Spinal cord (tissue), 10 donors: ENCODE results near the gene TMSB15B. TPM values are rescaled to one million over a fixed set of nuclear protein-coding genes. Genes with fewer than 3 reads are reported as not detected.
"Not testable (repeated sequence)": the region's sequence is repeated elsewhere in the genome, so short reads cannot be mapped to it uniquely, and the experiment has no call there.

Experiments
- DNase-seq, 6 donors: peaks; one replicate each; pipeline versions ENCODE4 v3.0.0 to v3.0.0-alpha.2; 2013 to 2015; ENCODE audit warnings: low spot score in 6 of 6, low read depth in 4 of 6
- H3K27ac ChIP-seq: one replicate; pipeline ENCODE4 v1.5.1; 2013; ENCODE audit warnings: low read depth, low read length, control low read depth
- H3K27me3 ChIP-seq: one replicate; pipeline ENCODE4 v1.6.1; 2013; ENCODE audit warnings: low read length; ENCODE audit not compliant: control insufficient read depth, insufficient read depth
- H3K36me3 ChIP-seq: one replicate; pipeline ENCODE4 v1.6.1; 2013; ENCODE audit warnings: low read length; ENCODE audit not compliant: control insufficient read depth, insufficient read depth
- H3K4me1 ChIP-seq: one replicate; pipeline ENCODE4 v1.6.1; 2013; ENCODE audit warnings: low read length; ENCODE audit not compliant: control insufficient read depth, insufficient read depth
- H3K4me3 ChIP-seq: one replicate; pipeline ENCODE4 v1.5.1; 2013; ENCODE audit warnings: low read depth, low read length, control low read depth
- H3K9me3 ChIP-seq: one replicate; pipeline ENCODE4 v1.6.1; 2013; ENCODE audit warnings: low read length; ENCODE audit not compliant: control insufficient read depth, insufficient read depth
- WGBS: methylation state at CpG from one replicate; pipeline ENCODE4 v1.1.5; 2013; ENCODE audit warnings: missing lambda C conversion rate; ENCODE audit not compliant: insufficient coverage; 5-methylcytosine and 5-hydroxymethylcytosine counted together
- long read RNA-seq, 4 donors: transcript quantifications; one replicate each; lab custom pipeline, GENCODE V29; 2026
- polyA plus RNA-seq, 2 donors: library from polyadenylated mRNA; unstranded; fragments of 120-200 nt; gene quantifications; one replicate each; pipeline ENCODE4 v1.2.1, GENCODE V29; 2013; ENCODE audit not compliant: insufficient read length in 2 of 2
- total RNA-seq, 2 donors: library from RNA; depleted of rRNA in 1 of 2; stranded (reverse); fragments of 120-200 nt in 1 of 2; fragments of >200 nt in 1 of 2; gene quantifications; one replicate each; pipeline versions ENCODE4 v1.2.3 to v1.2.4, GENCODE V29; 2013 to 2014
- donor health status: healthy.

The TMSB15B gene
- total RNA-seq = 10 to 100 TPM; 14.1 to 20.1 TPM
- polyA plus RNA-seq = 10 to 100 TPM; 34.0 to 35.5 TPM
- long read RNA-seq, donor 1, transcript TMSB15B-204 (3 exons, 665 nt) = major isoform, 13 of 13 reads
- long read RNA-seq, donor 1, partial matches to known transcripts = 0 of 13 reads
- long read RNA-seq, donor 1, other reads (novel, unspliced or antisense) = 0 of 13 reads
- long read RNA-seq, donor 2, transcript TMSB15B-204 (3 exons, 665 nt) = major isoform, 7 of 22 reads
- long read RNA-seq, donor 2, partial matches to known transcripts = 6 of 22 reads
- long read RNA-seq, donor 2, other reads (novel, unspliced or antisense) = 8 of 22 reads
- long read RNA-seq, donor 3 = 0 reads
- long read RNA-seq, donor 4, transcript TMSB15B-204 (3 exons, 665 nt) = major isoform, 13 of 56 reads
- long read RNA-seq, donor 4, partial matches to known transcripts = 41 of 56 reads
- long read RNA-seq, donor 4, other reads (novel, unspliced or antisense) = 0 of 56 reads

DNA sequence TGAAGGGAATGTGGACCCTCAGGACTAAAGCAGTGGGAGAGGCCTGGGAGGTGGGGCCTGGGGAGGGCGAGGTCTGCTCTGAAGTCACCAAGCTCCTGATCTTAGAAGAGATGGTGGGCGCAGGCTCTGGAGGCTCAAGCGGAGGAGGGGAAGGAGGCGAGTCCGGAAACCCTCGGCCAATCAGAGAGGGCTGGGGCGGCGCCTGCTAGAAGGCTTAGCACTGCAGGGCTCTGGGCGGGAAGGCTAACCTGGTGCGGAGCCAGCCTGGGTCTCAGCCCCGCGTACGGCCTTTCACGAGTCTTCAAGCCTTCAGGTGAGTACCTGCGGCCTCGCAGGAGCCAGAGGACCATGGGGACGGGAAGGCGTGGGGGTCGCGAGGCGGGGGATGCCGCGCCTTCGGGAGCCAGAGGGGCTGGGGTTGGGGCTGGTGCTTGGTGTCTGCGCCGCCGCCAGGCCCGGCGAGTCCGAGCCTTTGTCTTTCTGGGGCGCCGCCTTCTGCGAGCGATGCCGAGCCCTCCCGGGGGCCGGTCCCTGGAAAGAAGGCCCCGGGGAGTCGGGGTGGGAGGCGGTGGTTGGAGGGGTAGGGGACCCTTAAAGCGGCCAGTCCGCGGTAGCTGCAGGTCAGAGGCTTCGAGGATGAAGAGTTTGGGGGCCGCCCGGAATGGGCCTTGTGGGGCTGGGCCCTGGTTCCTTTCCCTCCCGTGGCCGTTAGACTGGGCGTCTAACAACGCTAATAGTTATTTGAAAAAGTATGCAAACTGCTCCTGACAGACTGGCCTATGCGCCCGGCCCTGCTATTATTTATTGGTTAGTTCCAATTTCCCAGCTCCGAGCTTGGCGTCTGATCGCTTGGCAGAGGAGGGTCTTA lies at the start of gene TMSB15B:
Gene TMSB15B (plus strand): TSS at position 217 of the 868 bp plus-strand sequence.
- not testable (repeated sequence) for DNase-seq, H3K9me3 ChIP-seq
- WGBS = no CpG with 5 or more reads among the region's 55 CpGs

GRCh38 chrX:103913356-103914020 lies 48.9 kb upstream of the TMSB15B start:
- WGBS = 72% methylated on average over 4 of the region's 10 CpGs

More for the DNA sequence above, at the start of gene TMSB15B:
- H3K36me3 ChIP-seq, H3K27ac ChIP-seq, H3K4me3 ChIP-seq, H3K27me3 ChIP-seq, H3K4me1 ChIP-seq: not testable (repeated sequence)

GRCh38 chrX:103918050-103918449 lies 44.4 kb upstream of the TMSB15B start:
- 12% methylated on average over 11 of the region's 18 CpGs for WGBS
- Histone ChIP-seq H3K27ac (peak overlapping the region; percentile 95), H3K27me3 (peaks cover 8% of the 10 kb centered on the region), H3K36me3 (no peaks in the 10 kb centered on the region), H3K4me3 (peak overlapping the region; percentile 75), H3K4me1 (no peaks in the 10 kb centered on the region), H3K9me3 (no peaks in the 10 kb centered on the region)
- peak; percentile 28 to 89 (median 50) for DNase-seq

More at GRCh38 chrX:103913356-103914020, 48.9 kb upstream of the TMSB15B start:
- no peaks in the 10 kb centered on the region for H3K4me1 ChIP-seq
- peaks cover 2% of the 10 kb centered on the region for H3K27me3 ChIP-seq
- no peaks in the 10 kb centered on the region for H3K36me3 ChIP-seq
- no peaks in the 10 kb centered on the region for H3K9me3 ChIP-seq
- DNase-seq = no peak
- no peak overlapping the region for H3K4me3 ChIP-seq
- H3K27ac ChIP-seq = no peak overlapping the region

- H3K27ac ChIP-seq = peak overlapping the region; percentile 95
These were observed 43.7 kb upstream of the TMSB15B start for GRCh38 chrX:103918571-103919269.

DNA sequence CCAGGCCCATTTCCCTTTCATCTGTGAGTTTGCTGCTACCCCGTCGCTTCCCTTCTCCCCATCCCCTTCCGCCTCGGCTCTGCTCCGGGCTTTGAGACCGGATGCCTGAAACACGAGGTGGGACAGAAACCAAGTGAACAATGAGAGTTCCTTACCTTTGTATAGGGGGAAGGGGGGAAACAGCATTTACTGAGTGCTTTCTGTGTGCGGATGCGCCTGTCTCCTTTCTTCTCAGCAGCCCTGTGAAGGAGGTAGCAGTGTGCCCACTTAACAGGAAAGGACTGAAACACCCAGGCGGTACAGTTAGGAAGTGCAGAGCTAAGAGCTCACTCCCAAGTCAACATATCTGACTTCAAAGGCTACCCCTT lies 43.2 kb upstream of the TMSB15B start:
- Histone ChIP-seq H3K4me1 (no peaks in the 10 kb centered on the region), H3K36me3 (no peaks in the 10 kb centered on the region), H3K9me3 (no peaks in the 10 kb centered on the region), H3K27me3 (peaks cover 8% of the 10 kb centered on the region), H3K27ac (peak overlapping the region; percentile 95), H3K4me3 (peak overlapping the region; percentile 75)
- WGBS = 33% methylated on average over 5 of the region's 10 CpGs
- peak in 5 of 6 donors; percentile 8 to 80 (median 17) for DNase-seq

More at GRCh38 chrX:103918571-103919269, 43.7 kb upstream of the TMSB15B start:
- Histone ChIP-seq H3K4me1 (no peaks in the 10 kb centered on the region), H3K4me3 (peak overlapping the region; percentile 75), H3K9me3 (no peaks in the 10 kb centered on the region), H3K36me3 (no peaks in the 10 kb centered on the region), H3K27me3 (peaks cover 8% of the 10 kb centered on the region)
- 18% methylated on average over 64 of the region's 64 CpGs for WGBS
- DNase-seq = peak; percentile 30 to 89 (median 52)

GRCh38 chrX:103920515-103920914 lies 41.9 kb upstream of the TMSB15B start:
- not testable (repeated sequence) for H3K36me3 ChIP-seq, H3K27me3 ChIP-seq, H3K27ac ChIP-seq, H3K4me1 ChIP-seq, H3K4me3 ChIP-seq, H3K9me3 ChIP-seq, DNase-seq
- no CpG with 5 or more reads among the region's 3 CpGs for WGBS

DNA sequence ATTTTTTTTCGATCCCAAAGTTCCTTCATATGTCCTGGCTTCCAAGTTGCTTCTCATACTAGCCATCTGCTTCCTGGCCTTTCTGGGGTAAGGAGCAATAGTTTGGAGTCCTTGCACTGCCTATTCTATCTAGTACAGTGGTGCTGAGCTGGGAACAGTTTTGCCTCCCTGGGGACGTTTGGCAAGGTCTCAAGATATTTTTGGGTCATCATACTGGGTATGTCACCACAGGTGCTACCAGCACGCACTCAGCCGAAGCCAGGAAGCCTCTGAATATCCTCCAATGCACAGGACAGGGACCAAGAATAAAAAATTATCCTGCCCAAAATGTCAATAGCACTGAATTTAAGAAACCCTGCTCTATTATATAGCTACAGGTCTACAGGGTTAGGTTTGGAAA lies 35.4 kb upstream of the TMSB15B start:
- no peak for DNase-seq
- Histone ChIP-seq H3K27ac (no peak overlapping the region), H3K4me1 (peaks cover 2% of the 10 kb centered on the region), H3K36me3 (no peaks in the 10 kb centered on the region), H3K27me3 (no peaks in the 10 kb centered on the region), H3K4me3 (no peak overlapping the region), H3K9me3 (no peaks in the 10 kb centered on the region)
- WGBS = 63% methylated on average over 2 of the region's 4 CpGs

- peaks cover 2% of the 10 kb centered on the region for H3K4me1 ChIP-seq
- no peaks in the 10 kb centered on the region for H3K27me3 ChIP-seq
- no peak for DNase-seq
- no peaks in the 10 kb centered on the region for H3K9me3 ChIP-seq
- H3K27ac ChIP-seq = no peak overlapping the region
- no peak overlapping the region for H3K4me3 ChIP-seq
- WGBS = 28% methylated on average over 3 of the region's 4 CpGs
- H3K36me3 ChIP-seq = no peaks in the 10 kb centered on the region
These were observed 34.8 kb upstream of the TMSB15B start for GRCh38 chrX:103927633-103928032.

GRCh38 chrX:103932133-103932532 lies 30.3 kb upstream of the TMSB15B start:
- no peak overlapping the region for H3K27ac ChIP-seq
- H3K4me1 ChIP-seq = no peaks in the 10 kb centered on the region
- 73% methylated on average over 3 of the region's 4 CpGs for WGBS
- H3K4me3 ChIP-seq = no peak overlapping the region
- no peaks in the 10 kb centered on the region for H3K9me3 ChIP-seq
- H3K36me3 ChIP-seq = no peaks in the 10 kb centered on the region
- no peak for DNase-seq
- no peaks in the 10 kb centered on the region for H3K27me3 ChIP-seq
